WTC11 (cell line): ENCODE measurements around the gene CATSPER1.

Experiments used
- CREM ChIP-seq: sonication (generic); formaldehyde crosslinking; IDR thresholded peaks from 2 replicates; pipeline ENCODE4 v1.8.1; 2022; ENCODE audit warnings: mild to moderate bottlenecking, missing genetic modification reagents, moderate library complexity
- JUN ChIP-seq: sonication (generic); formaldehyde crosslinking; IDR thresholded peaks from 2 replicates; pipeline ENCODE4 v1.8.0; 2023; ENCODE audit warnings: mild to moderate bottlenecking, missing genetic modification reagents
- NFE2L1 ChIP-seq: sonication (generic); formaldehyde crosslinking; IDR thresholded peaks from 2 replicates; pipeline ENCODE4 v1.8.1; 2023; ENCODE audit warnings: missing genetic modification reagents
- OVOL2 ChIP-seq: fragments of 250-450 bp; sonication (Bioruptor Pico); IDR thresholded peaks from 2 replicates; pipeline ENCODE4 v1.9.0; 2021; ENCODE audit warnings: mild to moderate bottlenecking, borderline replicate concordance
- SP1 ChIP-seq: sonication (generic); formaldehyde crosslinking; conservative IDR thresholded peaks from 2 replicates; pipeline ENCODE4 v1.8.1; 2022; ENCODE audit warnings: missing genetic modification reagents
- TF ChIP-seq, protein P1 (sequence below): sonication (generic); formaldehyde crosslinking; IDR thresholded peaks from 2 replicates; pipeline ENCODE4 v1.8.1; 2023; ENCODE audit warnings: mild to moderate bottlenecking, missing genetic modification reagents
- TF ChIP-seq, protein P2 (sequence below): fragments of 200-600 bp; IDR thresholded peaks from 2 replicates; pipeline ENCODE4 v1.8.0; 2022; ENCODE audit warnings: antibody characterized with exemption
- TF ChIP-seq, protein P3 (sequence below): fragments of 250-450 bp; sonication (Bioruptor Pico); IDR thresholded peaks from 2 replicates; pipeline ENCODE4 v1.9.0; 2021; ENCODE audit warnings: moderate library complexity, mild to moderate bottlenecking, inconsistent platforms, borderline replicate concordance

DNA sequence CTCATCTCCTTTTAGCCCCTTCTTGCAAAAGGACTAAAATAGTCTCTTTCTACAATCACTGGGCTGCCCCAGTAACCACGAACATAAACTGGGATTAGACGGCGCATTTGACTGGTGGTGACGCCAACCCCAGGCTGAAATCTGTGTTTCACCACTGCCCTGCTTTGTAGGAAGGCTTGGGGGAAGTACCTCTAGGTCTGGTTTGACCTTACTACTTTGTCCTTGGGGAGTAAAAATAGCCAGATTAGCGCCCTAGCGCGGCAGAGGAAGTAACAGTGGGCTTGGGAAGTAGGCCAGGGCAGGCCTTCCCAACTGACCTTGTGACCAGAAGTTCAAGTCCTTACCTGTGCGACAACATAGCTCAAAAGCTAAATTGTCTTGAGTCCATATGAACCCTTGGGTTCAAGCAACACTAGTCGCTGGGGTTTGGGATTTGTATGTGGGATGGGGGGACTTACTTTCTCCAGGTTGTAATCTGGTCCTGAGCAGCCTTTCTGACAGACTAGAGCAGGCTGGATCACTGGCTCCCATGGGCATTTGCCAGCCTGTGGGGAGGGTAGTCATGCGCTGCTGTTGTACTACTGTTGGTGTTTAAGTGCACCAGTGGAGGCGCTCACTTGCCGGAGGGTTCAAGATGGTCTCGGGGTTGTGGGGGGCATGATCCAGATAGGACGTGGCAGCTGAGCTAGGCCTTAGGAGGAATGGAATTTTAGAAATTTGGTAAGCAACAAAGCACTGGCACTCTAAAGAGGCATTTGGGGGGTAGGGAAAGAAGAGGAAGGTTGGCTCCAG, 42.8 kb upstream of the CATSPER1 start:
- TF ChIP-seq, protein P1, sequence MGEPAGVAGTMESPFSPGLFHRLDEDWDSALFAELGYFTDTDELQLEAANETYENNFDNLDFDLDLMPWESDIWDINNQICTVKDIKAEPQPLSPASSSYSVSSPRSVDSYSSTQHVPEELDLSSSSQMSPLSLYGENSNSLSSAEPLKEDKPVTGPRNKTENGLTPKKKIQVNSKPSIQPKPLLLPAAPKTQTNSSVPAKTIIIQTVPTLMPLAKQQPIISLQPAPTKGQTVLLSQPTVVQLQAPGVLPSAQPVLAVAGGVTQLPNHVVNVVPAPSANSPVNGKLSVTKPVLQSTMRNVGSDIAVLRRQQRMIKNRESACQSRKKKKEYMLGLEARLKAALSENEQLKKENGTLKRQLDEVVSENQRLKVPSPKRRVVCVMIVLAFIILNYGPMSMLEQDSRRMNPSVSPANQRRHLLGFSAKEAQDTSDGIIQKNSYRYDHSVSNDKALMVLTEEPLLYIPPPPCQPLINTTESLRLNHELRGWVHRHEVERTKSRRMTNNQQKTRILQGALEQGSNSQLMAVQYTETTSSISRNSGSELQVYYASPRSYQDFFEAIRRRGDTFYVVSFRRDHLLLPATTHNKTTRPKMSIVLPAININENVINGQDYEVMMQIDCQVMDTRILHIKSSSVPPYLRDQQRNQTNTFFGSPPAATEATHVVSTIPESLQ (CRISPR knock-in tag), result no peak
- TF ChIP-seq, protein P2, sequence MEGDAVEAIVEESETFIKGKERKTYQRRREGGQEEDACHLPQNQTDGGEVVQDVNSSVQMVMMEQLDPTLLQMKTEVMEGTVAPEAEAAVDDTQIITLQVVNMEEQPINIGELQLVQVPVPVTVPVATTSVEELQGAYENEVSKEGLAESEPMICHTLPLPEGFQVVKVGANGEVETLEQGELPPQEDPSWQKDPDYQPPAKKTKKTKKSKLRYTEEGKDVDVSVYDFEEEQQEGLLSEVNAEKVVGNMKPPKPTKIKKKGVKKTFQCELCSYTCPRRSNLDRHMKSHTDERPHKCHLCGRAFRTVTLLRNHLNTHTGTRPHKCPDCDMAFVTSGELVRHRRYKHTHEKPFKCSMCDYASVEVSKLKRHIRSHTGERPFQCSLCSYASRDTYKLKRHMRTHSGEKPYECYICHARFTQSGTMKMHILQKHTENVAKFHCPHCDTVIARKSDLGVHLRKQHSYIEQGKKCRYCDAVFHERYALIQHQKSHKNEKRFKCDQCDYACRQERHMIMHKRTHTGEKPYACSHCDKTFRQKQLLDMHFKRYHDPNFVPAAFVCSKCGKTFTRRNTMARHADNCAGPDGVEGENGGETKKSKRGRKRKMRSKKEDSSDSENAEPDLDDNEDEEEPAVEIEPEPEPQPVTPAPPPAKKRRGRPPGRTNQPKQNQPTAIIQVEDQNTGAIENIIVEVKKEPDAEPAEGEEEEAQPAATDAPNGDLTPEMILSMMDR, result no peak
- TF ChIP-seq JUN (CRISPR knock-in tag) (no peak), SP1 (CRISPR knock-in tag) (no peak), NFE2L1 (CRISPR knock-in tag) (no peak), OVOL2 (CRISPR knock-in tag) (no peak), CREM (no peak)
- TF ChIP-seq, protein P3, sequence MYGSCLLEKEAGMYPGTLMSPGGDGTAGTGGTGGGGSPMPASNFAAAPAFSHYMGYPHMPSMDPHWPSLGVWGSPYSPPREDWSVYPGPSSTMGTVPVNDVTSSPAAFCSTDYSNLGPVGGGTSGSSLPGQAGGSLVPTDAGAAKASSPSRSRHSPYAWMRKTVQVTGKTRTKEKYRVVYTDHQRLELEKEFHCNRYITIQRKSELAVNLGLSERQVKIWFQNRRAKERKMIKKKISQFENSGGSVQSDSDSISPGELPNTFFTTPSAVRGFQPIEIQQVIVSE (CRISPR knock-in tag), result no peak
